K562 (cell line): Measurements from ENCODE around the gene CDCA4. TPM values are rescaled to one million over a fixed set of nuclear protein-coding genes. Genes with fewer than 3 reads are reported as not detected.

Experiments used
- ATAC-seq: fragments of 200-7000 bp; cut with Tn5 transposase; 3 replicates; pipeline ENCODE4 v1.9.1; 2020; ENCODE audit warnings: moderate library complexity
- BruUV-seq: library from RNA; stranded (reverse); fragments of 400-500 nt; replicated peaks from 2 replicates; lab custom pipeline; 2021; lab: Mats Ljungman, UMichigan
- CTCF ChIA-PET: fragments of 300-600 bp; formaldehyde crosslinking; extraction: SDS; loops from one replicate; lab custom pipeline; 2021; ENCODE audit warnings: low intra/inter-chr PET ratio; lab: Yijun Ruan, JAX
- POLR2A ChIA-PET: fragments of 300-600, 350-650 bp; sonication (Branson Sonifier 250); formaldehyde crosslinking; extraction: SDS; loops from one replicate; lab custom pipeline; 2021; ENCODE audit warnings: antibody characterized with exemption, inconsistent platforms; lab: Yijun Ruan, JAX
- DNase-seq, 4 experiments: peaks; one replicate each; pipeline versions ENCODE4 v3.0.0 to v3.0.0-alpha.2; 2011 to 2018; ENCODE audit warnings: low spot score in 3 of 4, mixed read lengths in 3 of 4; ENCODE audit errors: extremely low read depth in 1 of 4
- FAIRE-seq: peaks from 2 replicates; lab custom pipeline; 2011; peaks lifted over from hg19 to GRCh38; lab: Jason Lieb, UNC
- H2AFZ ChIP-seq: 2 replicates; pipeline ENCODE4 v1.6.0; 2011; ENCODE audit warnings: low read depth, low read length, control low read depth, inconsistent platforms
- H3K27ac ChIP-seq: fragments of 200-600 bp; 3 replicates; pipeline ENCODE4 v1.8.0; 2011; ENCODE audit warnings: low read depth, mild to moderate bottlenecking, control low read depth, inconsistent platforms, low read length, moderate library complexity, mixed read lengths; ENCODE audit errors: extremely low read depth
- H3K27me3 ChIP-seq, 2 experiments: fragments of 300-600 bp in 1 of 2; 2 replicates in 1 of 2; 3 replicates in 1 of 2; pipeline versions ENCODE4 v1.6.0 to v1.8.0; 2011; ENCODE audit warnings: inconsistent platforms in 2 of 2, low read length in 2 of 2, mild to moderate bottlenecking in 1 of 2, mixed read lengths in 1 of 2, moderate library complexity in 1 of 2; ENCODE audit not compliant: control insufficient read depth in 2 of 2, insufficient read depth in 2 of 2
- H3K36me3 ChIP-seq: fragments of 300-600 bp; 3 replicates; pipeline ENCODE4 v1.8.0; 2011; ENCODE audit warnings: mild to moderate bottlenecking, low read length, inconsistent platforms; ENCODE audit not compliant: control insufficient read depth, insufficient read depth
- H3K4me1 ChIP-seq, 2 experiments: fragments of 200-600 bp in 1 of 2; replicated peaks in 1 of 2; 2 replicates in 1 of 2; 3 replicates in 1 of 2; pipeline versions ENCODE4 v1.5.1 to v1.8.0; 2011; ENCODE audit warnings: inconsistent platforms in 2 of 2, low read length in 2 of 2, mild to moderate bottlenecking in 1 of 2, mixed read lengths in 1 of 2, moderate library complexity in 1 of 2; ENCODE audit not compliant: control insufficient read depth in 2 of 2, insufficient read depth in 2 of 2
- H3K4me2 ChIP-seq: 2 replicates; pipeline ENCODE4 v1.6.1; 2011; ENCODE audit warnings: low read length, control low read depth, inconsistent platforms, mixed read lengths; ENCODE audit not compliant: insufficient read depth
- H3K4me3 ChIP-seq: fragments of 200-600 bp; sonication (generic), shearing (Covaris generic); 2 replicates; pipeline ENCODE4 v1.5.1; 2016; ENCODE audit warnings: control low read depth, inconsistent platforms
- H3K79me2 ChIP-seq: fragments of 200-600 bp; 3 replicates; pipeline ENCODE4 v1.8.0; 2011; ENCODE audit warnings: low read length, inconsistent platforms; ENCODE audit not compliant: control insufficient read depth, insufficient read depth
- H3K9ac ChIP-seq, 2 experiments: 2 replicates each; pipeline versions ENCODE4 v1.6.0 to v1.6.1; 2011; ENCODE audit warnings: low read depth in 2 of 2, low read length in 2 of 2, control low read depth in 1 of 2, inconsistent platforms in 1 of 2, mild to moderate bottlenecking in 1 of 2, mixed read lengths in 1 of 2; ENCODE audit not compliant: insufficient read depth in 1 of 2
- H3K9me1 ChIP-seq: one replicate; pipeline ENCODE4 v1.6.0; 2011; ENCODE audit warnings: inconsistent platforms, mild to moderate bottlenecking, low read length, moderate library complexity; ENCODE audit not compliant: control insufficient read depth, insufficient read depth
- H3K9me3 ChIP-seq: replicated peaks from 2 replicates; pipeline ENCODE4 v1.5.1; 2011; ENCODE audit warnings: low read depth, low read length, inconsistent platforms; ENCODE audit not compliant: control insufficient read depth, insufficient read depth
- H4K20me1 ChIP-seq: replicated peaks from 2 replicates; pipeline ENCODE4 v1.6.1; 2011; ENCODE audit warnings: low read length, inconsistent platforms, mixed read lengths; ENCODE audit not compliant: control insufficient read depth, insufficient read depth
- CSDE1 ChIP-seq, 2 experiments: fragments of 450-650 bp; IDR thresholded peaks; 2 replicates each; pipeline ENCODE4 v1.6.1; 2016; ENCODE audit warnings: mild to moderate bottlenecking in 1 of 2
- NCOA6 ChIP-seq: fragments of 450-650 bp; IDR thresholded peaks from 2 replicates; pipeline ENCODE4 v1.6.1; 2017; ENCODE audit warnings: mild to moderate bottlenecking
- NUFIP1 ChIP-seq: fragments of 450-650 bp; IDR thresholded peaks from 2 replicates; pipeline ENCODE4 v1.6.1; 2018; ENCODE audit not compliant: partially characterized antibody
- ZFP36 ChIP-seq: fragments of 150-350 bp; IDR thresholded peaks from 2 replicates; pipeline ENCODE4 v1.6.1; 2018; ENCODE audit warnings: low read length, low read depth; ENCODE audit not compliant: partially characterized antibody
- WGBS: fragments of 100-300 bp; shearing (Covaris generic); methylation state at CpG from one replicate; pipeline ENCODE4 v1.1.6; 2016; ENCODE audit warnings: low coverage, mixed read lengths; ENCODE audit not compliant: insufficient coverage; ENCODE audit errors: missing lambda C conversion rate; 5-methylcytosine and 5-hydroxymethylcytosine counted together
- in situ Hi-C: fragments of 300-500 bp; cut with MboI; formaldehyde crosslinking; loops from 4 replicates; pipeline ENCODE4 v1.15.0; 2018; ENCODE audit warnings: inconsistent platforms, mixed read lengths
- intact Hi-C: fragments of 100-400 bp; cut with micrococcal nuclease; formaldehyde crosslinking; loops from 2 replicates; pipeline ENCODE4 v1.14.2; 2022
- polyA plus RNA-seq, 8 experiments: library from polyadenylated mRNA; depleted of rRNA in 4 of 8; stranded (reverse) in 5 of 8; unstranded in 3 of 8; fragments of >200 nt; fragmentation: Nextera tagmentation in 2 of 8; fragmentation: Illumina TruSeq in 1 of 8; extraction: Ambion mirVana in 2 of 8; extraction: Trizol in 1 of 8; gene quantifications; 2 replicates each; pipeline versions ENCODE4 v1.2.1 to v1.2.3, GENCODE V29; 2011 to 2014; ENCODE audit warnings: inconsistent platforms in 1 of 8, missing spikeins in 1 of 8
- total RNA-seq, 7 experiments: library from RNA; depleted of rRNA in 6 of 7; stranded (reverse); fragments of >200 nt in 6 of 7; fragmentation: Illumina TruSeq in 2 of 7; extraction: Trizol in 2 of 7; gene quantifications; 2 replicates each; pipeline versions ENCODE4 v1.2.1 to v1.2.3, GENCODE V29; 2011 to 2021; ENCODE audit warnings: low replicate concordance in 1 of 7
- TF ChIP-seq, protein P1 (sequence below): IDR thresholded peaks from 2 replicates; pipeline ENCODE4 v1.6.1; 2016; ENCODE audit warnings: missing genetic modification characterization, missing compliant biosample characterization
- TF ChIP-seq, protein P2 (sequence below), 3 experiments: IDR thresholded peaks in 2 of 3; conservative IDR thresholded peaks in 1 of 3; 2 replicates each; pipeline ENCODE4 v1.5.1; 2011 to 2012; ENCODE audit warnings: low read length in 3 of 3, mild to moderate bottlenecking in 3 of 3, control low read depth in 2 of 3, improper control_type of control experiment in 1 of 3, inconsistent platforms in 1 of 3, low read depth in 1 of 3, mixed read lengths in 1 of 3, moderate library complexity in 1 of 3; ENCODE audit not compliant: insufficient read depth in 2 of 3
- TF ChIP-seq, protein P3 (sequence below): sonication (generic); IDR thresholded peaks from 2 replicates; pipeline ENCODE4 v1.6.1; 2016

CDCA4 gene
- total and polyA plus RNA-seq, 9 of the 15 experiments (the other 6 are each of a cell fraction or from before 2014, with no cell fraction given), result 6.6 to 44.2 (median 23.0) TPM

DNA sequence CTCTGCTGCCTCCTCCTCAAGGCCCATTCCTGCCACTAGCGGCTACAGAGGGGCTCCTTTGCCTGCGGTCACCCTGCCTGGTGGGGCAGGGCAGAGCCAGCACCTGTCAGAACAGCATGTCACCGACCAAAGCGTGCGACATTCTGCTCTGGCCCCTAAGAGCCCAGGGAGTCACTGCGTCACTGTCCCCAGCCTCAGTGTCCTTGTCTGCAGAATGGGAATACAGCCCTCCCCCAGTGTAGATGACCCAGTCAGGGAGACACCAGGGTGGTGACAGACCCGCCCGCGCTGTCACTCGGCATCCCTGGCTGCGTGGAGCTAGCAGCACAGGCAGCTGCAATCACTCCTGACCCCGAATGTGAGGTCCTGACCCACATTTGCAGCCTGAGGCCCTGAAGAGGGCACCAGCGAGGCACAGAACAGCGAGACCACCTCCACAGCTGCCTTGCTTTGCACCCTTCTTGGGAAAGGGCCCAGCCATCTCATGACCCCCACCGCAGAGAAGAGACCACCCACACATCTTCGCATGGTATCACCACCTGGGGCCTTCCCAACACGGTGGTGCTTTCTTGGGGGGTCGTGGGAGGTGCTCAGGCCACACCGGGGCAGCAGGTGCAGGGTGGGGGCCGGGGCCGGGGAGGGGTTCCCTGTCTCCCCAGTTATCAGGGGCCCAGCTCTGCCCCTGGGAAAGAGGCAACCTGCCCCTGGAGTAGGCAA, 45.2 kb downstream of the CDCA4 start:
- Histone ChIP-seq H3K4me3 (no peak overlapping the region), H3K27ac (no peak overlapping the region), H3K27me3 (no peaks in the 10 kb centered on the region), H4K20me1 (0 out of 2 replicates have a peak, but pooled peaks cover 11% of the 10 kb centered on the region), H3K9ac (0 out of 4 replicates have a peak overlapping the region, but pooled peaks of 1 of the 2 experiments have one; percentile 35), H3K79me2 (no peaks in the 10 kb centered on the region), H3K9me3 (no peaks in the 10 kb centered on the region), H3K9me1 (no peaks in the 10 kb centered on the region), H2AFZ (no peak overlapping the region), H3K4me2 (no peak overlapping the region), H3K4me1 (peaks cover 7 to 80% of the 10 kb centered on the region in 2 experiments; a peak in 4 of 5 replicates), H3K36me3 (no peaks in the 10 kb centered on the region)
- DNase-seq, result no peak
- peak; percentile 19 for ATAC-seq
- no peak for FAIRE-seq
- 18% methylated on average over 16 of the region's 21 CpGs for WGBS
- ChIA-PET CTCF (interaction anchor here (0.5 to 3.9 kb wide), 10 partner anchors 10 to 376 kb away, joined by 3 to 85 read pairs (median 4); partner anchors contain the start of gene CLBA1), POLR2A (interaction anchor here (1.2 kb wide), 1 partner anchor 111 kb away, joined by 3 read pairs; no protein-coding TSS in a partner anchor)
- in situ Hi-C loops, result no loop called here
- intact Hi-C loops, result loop anchor here (1.0 to 5.0 kb wide), 3 partner anchors 42 to 113 kb away; no protein-coding TSS in a partner anchor
- TF ChIP-seq CSDE1 (IDR thresholded peaks at IDR 0.05) (no peak), ZFP36 (no peak), NCOA6 (no peak), NUFIP1 (no peak)
- TF ChIP-seq, protein P1, sequence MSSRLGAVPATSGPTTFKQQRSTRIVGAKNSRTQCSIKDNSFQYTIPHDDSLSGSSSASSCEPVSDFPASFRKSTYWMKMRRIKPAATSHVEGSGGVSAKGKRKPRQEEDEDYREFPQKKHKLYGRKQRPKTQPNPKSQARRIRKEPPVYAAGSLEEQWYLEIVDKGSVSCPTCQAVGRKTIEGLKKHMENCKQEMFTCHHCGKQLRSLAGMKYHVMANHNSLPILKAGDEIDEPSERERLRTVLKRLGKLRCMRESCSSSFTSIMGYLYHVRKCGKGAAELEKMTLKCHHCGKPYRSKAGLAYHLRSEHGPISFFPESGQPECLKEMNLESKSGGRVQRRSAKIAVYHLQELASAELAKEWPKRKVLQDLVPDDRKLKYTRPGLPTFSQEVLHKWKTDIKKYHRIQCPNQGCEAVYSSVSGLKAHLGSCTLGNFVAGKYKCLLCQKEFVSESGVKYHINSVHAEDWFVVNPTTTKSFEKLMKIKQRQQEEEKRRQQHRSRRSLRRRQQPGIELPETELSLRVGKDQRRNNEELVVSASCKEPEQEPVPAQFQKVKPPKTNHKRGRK (tag), result no peak
- TF ChIP-seq, protein P2, sequence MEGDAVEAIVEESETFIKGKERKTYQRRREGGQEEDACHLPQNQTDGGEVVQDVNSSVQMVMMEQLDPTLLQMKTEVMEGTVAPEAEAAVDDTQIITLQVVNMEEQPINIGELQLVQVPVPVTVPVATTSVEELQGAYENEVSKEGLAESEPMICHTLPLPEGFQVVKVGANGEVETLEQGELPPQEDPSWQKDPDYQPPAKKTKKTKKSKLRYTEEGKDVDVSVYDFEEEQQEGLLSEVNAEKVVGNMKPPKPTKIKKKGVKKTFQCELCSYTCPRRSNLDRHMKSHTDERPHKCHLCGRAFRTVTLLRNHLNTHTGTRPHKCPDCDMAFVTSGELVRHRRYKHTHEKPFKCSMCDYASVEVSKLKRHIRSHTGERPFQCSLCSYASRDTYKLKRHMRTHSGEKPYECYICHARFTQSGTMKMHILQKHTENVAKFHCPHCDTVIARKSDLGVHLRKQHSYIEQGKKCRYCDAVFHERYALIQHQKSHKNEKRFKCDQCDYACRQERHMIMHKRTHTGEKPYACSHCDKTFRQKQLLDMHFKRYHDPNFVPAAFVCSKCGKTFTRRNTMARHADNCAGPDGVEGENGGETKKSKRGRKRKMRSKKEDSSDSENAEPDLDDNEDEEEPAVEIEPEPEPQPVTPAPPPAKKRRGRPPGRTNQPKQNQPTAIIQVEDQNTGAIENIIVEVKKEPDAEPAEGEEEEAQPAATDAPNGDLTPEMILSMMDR (IDR thresholded peaks at IDR 0.05 in 2 of 3, conservative IDR thresholded peaks at IDR 0.05 in 1 of 3; ENCODE audit: insufficient read depth in 2 of 3, low read depth in 1 of 3, low read length in 3 of 3), result peak in 2 of 3 experiments; percentile 45 to 50; a peak in 3 of 6 replicates
- TF ChIP-seq, protein P3, sequence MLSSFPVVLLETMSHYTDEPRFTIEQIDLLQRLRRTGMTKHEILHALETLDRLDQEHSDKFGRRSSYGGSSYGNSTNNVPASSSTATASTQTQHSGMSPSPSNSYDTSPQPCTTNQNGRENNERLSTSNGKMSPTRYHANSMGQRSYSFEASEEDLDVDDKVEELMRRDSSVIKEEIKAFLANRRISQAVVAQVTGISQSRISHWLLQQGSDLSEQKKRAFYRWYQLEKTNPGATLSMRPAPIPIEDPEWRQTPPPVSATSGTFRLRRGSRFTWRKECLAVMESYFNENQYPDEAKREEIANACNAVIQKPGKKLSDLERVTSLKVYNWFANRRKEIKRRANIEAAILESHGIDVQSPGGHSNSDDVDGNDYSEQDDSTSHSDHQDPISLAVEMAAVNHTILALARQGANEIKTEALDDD, result no peak
- BruUV-seq, result no TSS peak
